Renal cortex interstitium (tissue), 11 donors: ENCODE measurements around the gene PRKAR1B. TPM values are rescaled to one million over a fixed set of nuclear protein-coding genes. Genes with fewer than 3 reads are reported as not detected.
"Not testable (repeated sequence)": the region's sequence is repeated elsewhere in the genome, so short reads cannot be mapped to it uniquely, and the experiment has no call there.

ENCODE experiments used
- DNase-seq, 11 donors: peaks; one replicate each; pipeline ENCODE4 v3.0.0-alpha.2; 2013; ENCODE audit warnings: low read depth in 9 of 11, low spot score in 4 of 11; ENCODE audit errors: extremely low read depth in 1 of 11
- polyA plus RNA-seq, 3 donors: library from polyadenylated mRNA; unstranded; fragments of 120-200 nt; gene quantifications; one replicate each; pipeline ENCODE4 v1.2.1, GENCODE V29; 2013; ENCODE audit not compliant: insufficient read length in 3 of 3

The PRKAR1B gene
- polyA plus RNA-seq, 3 donors, result 31.7 to 43.1 (median 41.8) TPM

- no peak for DNase-seq
These were observed 36.7 kb upstream of the PRKAR1B start for GRCh38 chr7:763762-764161.

GRCh38 chr7:762885-763284 is 35.8 kb upstream of the PRKAR1B start:
- DNase-seq, result no peak

GRCh38 chr7:761631-762030 is 34.5 kb upstream of the PRKAR1B start:
- no peak for DNase-seq

GRCh38 chr7:761101-761500 is 34.0 kb upstream of the PRKAR1B start:
- DNase-seq, result no peak

- no peak for DNase-seq
These were observed 32.9 kb upstream of the PRKAR1B start for GRCh38 chr7:760006-760405.

GRCh38 chr7:759569-759968 is 32.5 kb upstream of the PRKAR1B start:
- DNase-seq, result no peak

- DNase-seq, result no peak
These were observed 30.7 kb upstream of the PRKAR1B start for GRCh38 chr7:757741-758163.

GRCh38 chr7:756928-757560 is 30.0 kb upstream of the PRKAR1B start:
- no peak for DNase-seq

GRCh38 chr7:756231-756927 is 29.3 kb upstream of the PRKAR1B start:
- DNase-seq, result no peak

GRCh38 chr7:755413-755805 is 28.3 kb upstream of the PRKAR1B start:
- no peak for DNase-seq

GRCh38 chr7:754531-755412 is 27.7 kb upstream of the PRKAR1B start:
- no peak for DNase-seq

GRCh38 chr7:753190-753589 is 26.1 kb upstream of the PRKAR1B start:
- DNase-seq, result no peak

- not testable (repeated sequence) for DNase-seq
These were observed 25.2 kb upstream of the PRKAR1B start for GRCh38 chr7:752256-752655.

GRCh38 chr7:751826-752225 is 24.7 kb upstream of the PRKAR1B start:
- no peak for DNase-seq

- no peak for DNase-seq
These were observed 23.2 kb upstream of the PRKAR1B start for GRCh38 chr7:750111-750905.

- DNase-seq, result peak in 5 of 11 donors; percentile 44 to 56 (median 45)
These were observed 22.1 kb upstream of the PRKAR1B start for GRCh38 chr7:749140-749551.

GRCh38 chr7:748446-748845 is 21.4 kb upstream of the PRKAR1B start:
- no peak for DNase-seq

- no peak for DNase-seq
These were observed 20.1 kb upstream of the PRKAR1B start for GRCh38 chr7:747186-747585.
